Endothelial cell of umbilical vein (primary cell): ENCODE results near the gene HSD17B2. TPM values are rescaled to one million over a fixed set of nuclear protein-coding genes. Genes with fewer than 3 reads are reported as not detected.

ENCODE experiments used
- BruUV-seq: library from RNA; stranded (reverse); fragments of 400-500 nt; replicated peaks from 2 replicates; lab custom pipeline; 2021; lab: Mats Ljungman, UMichigan
- CTCF ChIA-PET: fragments of 300-600, 350-600 bp; sonication (Branson Sonifier 250); formaldehyde crosslinking; loops from one replicate; lab custom pipeline; 2021; ENCODE audit warnings: antibody characterized with exemption, inconsistent platforms; lab: Charles Lee
- POLR2A ChIA-PET: fragments of 300-600, 350-600 bp; sonication (Branson Sonifier 250); formaldehyde crosslinking; loops from one replicate; lab custom pipeline; 2021; ENCODE audit warnings: antibody characterized with exemption, inconsistent platforms; lab: Charles Lee
- DNase-seq: peaks from one replicate; pipeline ENCODE4 v3.0.0-alpha.2; 2011; ENCODE audit warnings: low read depth, low spot score
- FAIRE-seq: peaks from 2 replicates; lab custom pipeline; 2011; peaks lifted over from hg19 to GRCh38; lab: Jason Lieb, UNC
- H2AFZ ChIP-seq: 2 replicates; pipeline ENCODE4 v1.6.0; 2012; ENCODE audit warnings: low read depth, low read length, control low read depth, inconsistent platforms
- H3K27ac ChIP-seq: 2 replicates; pipeline ENCODE4 v1.5.1; 2011; ENCODE audit warnings: low read depth, mild to moderate bottlenecking, control low read depth, low read length, moderate library complexity; ENCODE audit not compliant: insufficient read depth
- H3K27me3 ChIP-seq, 2 experiments: 2 replicates each; pipeline versions ENCODE4 v1.6.0 to v1.6.1; 2011; ENCODE audit warnings: low read length in 2 of 2, mixed read lengths in 1 of 2; ENCODE audit not compliant: control insufficient read depth in 2 of 2, insufficient read depth in 2 of 2
- H3K36me3 ChIP-seq, 2 experiments: 2 replicates in 1 of 2; 3 replicates in 1 of 2; pipeline ENCODE4 v1.5.1; 2011; ENCODE audit warnings: low read length in 2 of 2, mild to moderate bottlenecking in 1 of 2, moderate library complexity in 1 of 2; ENCODE audit not compliant: control insufficient read depth in 2 of 2, insufficient read depth in 2 of 2; ENCODE audit errors: extremely low read depth in 1 of 2
- H3K4me1 ChIP-seq: 3 replicates; pipeline ENCODE4 v1.5.1; 2011; ENCODE audit warnings: mild to moderate bottlenecking, low read length; ENCODE audit not compliant: control insufficient read depth, insufficient read depth; ENCODE audit errors: extremely low read depth
- H3K4me2 ChIP-seq: 2 replicates; pipeline ENCODE4 v1.6.1; 2011; ENCODE audit warnings: low read length, control low read depth, mixed read lengths; ENCODE audit not compliant: insufficient read depth
- H3K4me3 ChIP-seq, 3 experiments: fragments of 200-600 bp in 1 of 3; sonication (generic), shearing (Covaris generic) in 1 of 3; replicated peaks in 1 of 3; 2 replicates each; pipeline ENCODE4 v1.5.1; 2011 to 2016; ENCODE audit warnings: control low read depth in 3 of 3, low read length in 3 of 3, mild to moderate bottlenecking in 2 of 3, inconsistent platforms in 1 of 3, low read depth in 1 of 3, moderate library complexity in 1 of 3; ENCODE audit not compliant: insufficient read depth in 1 of 3
- H3K79me2 ChIP-seq: 2 replicates; pipeline ENCODE4 v1.6.0; 2012; ENCODE audit warnings: low read length, inconsistent platforms; ENCODE audit not compliant: control insufficient read depth, insufficient read depth
- H3K9ac ChIP-seq: replicated peaks from 2 replicates; pipeline ENCODE3; 2011; ENCODE audit warnings: low read length, control low read depth; ENCODE audit not compliant: insufficient read depth; ENCODE audit errors: extremely low read depth
- H3K9me1 ChIP-seq: replicated peaks from 3 replicates; pipeline ENCODE4 v1.6.0; 2011; ENCODE audit warnings: mild to moderate bottlenecking, low read length; ENCODE audit not compliant: control insufficient read depth, insufficient read depth; ENCODE audit errors: extremely low read depth
- H3K9me3 ChIP-seq: replicated peaks from 2 replicates; pipeline ENCODE4 v1.5.1; 2012; ENCODE audit warnings: low read length, inconsistent platforms; ENCODE audit not compliant: control insufficient read depth, insufficient read depth
- H4K20me1 ChIP-seq: replicated peaks from 2 replicates; pipeline ENCODE3; 2011; ENCODE audit warnings: mild to moderate bottlenecking, low read length; ENCODE audit not compliant: control insufficient read depth, insufficient read depth; ENCODE audit errors: extremely low read depth
- EZH2 ChIP-seq: IDR thresholded peaks from 2 replicates; pipeline ENCODE4 v1.6.1; 2012; ENCODE audit warnings: borderline replicate concordance, low read depth, mild to moderate bottlenecking, moderate library complexity, low read length, inconsistent platforms; ENCODE audit not compliant: severe bottlenecking
- FOS ChIP-seq: IDR thresholded peaks from 2 replicates; pipeline ENCODE4 v1.6.1; 2011; ENCODE audit warnings: mild to moderate bottlenecking, low read length, moderate library complexity, borderline replicate concordance; ENCODE audit not compliant: insufficient read depth
- GATA2 ChIP-seq: IDR thresholded peaks from 2 replicates; pipeline ENCODE4 v1.7.0; 2011; ENCODE audit warnings: low read depth, mild to moderate bottlenecking, moderate library complexity, mixed read lengths, low read length; ENCODE audit not compliant: insufficient read length, insufficient read depth
- MYC ChIP-seq: IDR thresholded peaks from one replicate; pipeline ENCODE4 v1.6.1; 2011; ENCODE audit warnings: mild to moderate bottlenecking, low read depth, low read length
- POLR2A ChIP-seq: IDR thresholded peaks from 2 replicates; pipeline ENCODE4 v1.6.1; 2012; ENCODE audit warnings: low read depth, mild to moderate bottlenecking, control low read depth, low read length
- POLR2AphosphoS5 ChIP-seq: IDR thresholded peaks from 2 replicates; pipeline ENCODE4 v1.6.1; 2012; ENCODE audit warnings: low read depth, mild to moderate bottlenecking, control low read depth, low read length, moderate library complexity; ENCODE audit not compliant: insufficient read depth
- dilution Hi-C: fragments of 300-500 bp; cut with MboI; formaldehyde crosslinking; loops from one replicate; pipeline ENCODE4 v1.15.0; 2019; ENCODE audit warnings: low sequenced_read_pairs; ENCODE audit not compliant: extremely low pct_ligation_motif_present
- intact Hi-C: fragments of 100-400 bp; cut with micrococcal nuclease; formaldehyde crosslinking; loops from one replicate; pipeline ENCODE4 v1.10.0; 2022
- polyA plus RNA-seq, 4 experiments: library from polyadenylated mRNA; depleted of rRNA in 3 of 4; stranded (reverse) in 3 of 4; unstranded in 1 of 4; fragments of >200 nt; gene quantifications; 2 replicates each; pipeline versions ENCODE4 v1.2.1 to v1.2.3, GENCODE V29; 2011 to 2012; ENCODE audit warnings: missing spikeins in 1 of 4
- total RNA-seq: library from RNA; stranded (reverse); gene quantifications from 2 replicates; pipeline ENCODE4 v1.2.3, GENCODE V29; 2021
- TF ChIP-seq, protein P1 (sequence below): IDR thresholded peaks from 2 replicates; pipeline ENCODE4 v1.6.1; 2011; ENCODE audit not compliant: insufficient read depth, insufficient read length
- TF ChIP-seq, protein P2 (sequence below), 2 donors: IDR thresholded peaks; 1 replicate in 1 of 2; 2 replicates in 1 of 2; pipeline ENCODE4 v1.5.1; 2011; ENCODE audit warnings: low read length in 2 of 2, mild to moderate bottlenecking in 2 of 2, moderate library complexity in 2 of 2, control low read depth in 1 of 2, inconsistent platforms in 1 of 2, low read depth in 1 of 2; ENCODE audit not compliant: insufficient read depth in 1 of 2; ENCODE audit errors: extremely low read depth in 1 of 2

The HSD17B2 gene
- total and polyA plus RNA-seq, 2 donors (not counting 3 experiments of a cell fraction or from before 2014, with no cell fraction given): 1.2 to 4.5 TPM

DNA sequence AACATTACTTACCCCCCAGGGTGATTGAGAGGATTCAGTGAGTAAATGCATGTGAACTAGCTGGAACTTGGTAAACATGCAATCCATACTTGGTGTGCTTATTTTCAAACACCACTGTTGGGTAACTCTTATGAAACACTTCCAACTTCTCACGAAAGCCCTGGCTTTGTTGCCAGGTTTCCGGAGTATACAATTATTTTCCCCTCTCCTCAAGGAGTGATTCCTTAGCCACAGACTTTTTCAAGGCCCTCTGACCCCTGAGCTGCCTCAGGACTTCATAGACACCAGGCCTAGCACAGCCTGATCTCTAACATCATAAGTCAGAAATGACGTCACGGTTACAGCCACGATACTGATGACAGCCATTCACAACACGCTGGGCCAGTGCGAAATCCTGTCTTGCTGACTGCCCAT, 27.6 kb downstream of the HSD17B2 start:
- Histone ChIP-seq H3K4me3 (no peak overlapping the region), H3K4me1 (no peaks in the 10 kb centered on the region), H3K27me3 (peaks cover 11 to 20% of the 10 kb centered on the region in 2 experiments), H3K79me2 (no peaks in the 10 kb centered on the region), H3K27ac (no peak overlapping the region), H4K20me1 (no peaks in the 10 kb centered on the region), H3K9ac (no peak overlapping the region), H3K9me3 (no peaks in the 10 kb centered on the region), H3K4me2 (no peak overlapping the region), H3K9me1 (no peaks in the 10 kb centered on the region), H2AFZ (no peak overlapping the region), H3K36me3 (no peaks in the 10 kb centered on the region)
- no peak for DNase-seq
- POLR2A ChIA-PET: no interaction called here
- dilution Hi-C loops (no loop called here), intact Hi-C loops (loop anchor here (1.0 to 2.0 kb wide), 5 partner anchors 32 to 172 kb away; no protein-coding TSS in a partner anchor)
- CTCF ChIA-PET: interaction anchor here (1.3 to 4.4 kb wide), 4 partner anchors 121 to 177 kb away, joined by 3 to 77 read pairs (median 32); no protein-coding TSS in a partner anchor
- TF ChIP-seq, protein P1, sequence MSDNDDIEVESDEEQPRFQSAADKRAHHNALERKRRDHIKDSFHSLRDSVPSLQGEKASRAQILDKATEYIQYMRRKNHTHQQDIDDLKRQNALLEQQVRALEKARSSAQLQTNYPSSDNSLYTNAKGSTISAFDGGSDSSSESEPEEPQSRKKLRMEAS: no peak
- TF ChIP-seq POLR2A (no peak), EZH2 (no peak), MYC (no peak), FOS (no peak), POLR2AphosphoS5 (no peak), GATA2 (no peak)
- TF ChIP-seq, protein P2, sequence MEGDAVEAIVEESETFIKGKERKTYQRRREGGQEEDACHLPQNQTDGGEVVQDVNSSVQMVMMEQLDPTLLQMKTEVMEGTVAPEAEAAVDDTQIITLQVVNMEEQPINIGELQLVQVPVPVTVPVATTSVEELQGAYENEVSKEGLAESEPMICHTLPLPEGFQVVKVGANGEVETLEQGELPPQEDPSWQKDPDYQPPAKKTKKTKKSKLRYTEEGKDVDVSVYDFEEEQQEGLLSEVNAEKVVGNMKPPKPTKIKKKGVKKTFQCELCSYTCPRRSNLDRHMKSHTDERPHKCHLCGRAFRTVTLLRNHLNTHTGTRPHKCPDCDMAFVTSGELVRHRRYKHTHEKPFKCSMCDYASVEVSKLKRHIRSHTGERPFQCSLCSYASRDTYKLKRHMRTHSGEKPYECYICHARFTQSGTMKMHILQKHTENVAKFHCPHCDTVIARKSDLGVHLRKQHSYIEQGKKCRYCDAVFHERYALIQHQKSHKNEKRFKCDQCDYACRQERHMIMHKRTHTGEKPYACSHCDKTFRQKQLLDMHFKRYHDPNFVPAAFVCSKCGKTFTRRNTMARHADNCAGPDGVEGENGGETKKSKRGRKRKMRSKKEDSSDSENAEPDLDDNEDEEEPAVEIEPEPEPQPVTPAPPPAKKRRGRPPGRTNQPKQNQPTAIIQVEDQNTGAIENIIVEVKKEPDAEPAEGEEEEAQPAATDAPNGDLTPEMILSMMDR (IDR thresholded peaks at IDR 0.05; ENCODE audit: extremely low read depth in 1 of 2, insufficient read depth in 1 of 2, low read depth in 1 of 2, low read length in 2 of 2): no peak
- FAIRE-seq: no peak
- no TSS peak for BruUV-seq
